GM18517 (cell line): ENCODE data around the gene DOHH.

Experiments used
- ATAC-seq: cut with Tn5 transposase; IDR thresholded peaks from one replicate; pipeline ENCODE4 v1.9.1; 2021; ENCODE audit warnings: mild to moderate bottlenecking, moderate library complexity; ENCODE audit not compliant: unreplicated experiment

Gene DOHH, protein sequence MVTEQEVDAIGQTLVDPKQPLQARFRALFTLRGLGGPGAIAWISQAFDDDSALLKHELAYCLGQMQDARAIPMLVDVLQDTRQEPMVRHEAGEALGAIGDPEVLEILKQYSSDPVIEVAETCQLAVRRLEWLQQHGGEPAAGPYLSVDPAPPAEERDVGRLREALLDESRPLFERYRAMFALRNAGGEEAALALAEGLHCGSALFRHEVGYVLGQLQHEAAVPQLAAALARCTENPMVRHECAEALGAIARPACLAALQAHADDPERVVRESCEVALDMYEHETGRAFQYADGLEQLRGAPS

DNA sequence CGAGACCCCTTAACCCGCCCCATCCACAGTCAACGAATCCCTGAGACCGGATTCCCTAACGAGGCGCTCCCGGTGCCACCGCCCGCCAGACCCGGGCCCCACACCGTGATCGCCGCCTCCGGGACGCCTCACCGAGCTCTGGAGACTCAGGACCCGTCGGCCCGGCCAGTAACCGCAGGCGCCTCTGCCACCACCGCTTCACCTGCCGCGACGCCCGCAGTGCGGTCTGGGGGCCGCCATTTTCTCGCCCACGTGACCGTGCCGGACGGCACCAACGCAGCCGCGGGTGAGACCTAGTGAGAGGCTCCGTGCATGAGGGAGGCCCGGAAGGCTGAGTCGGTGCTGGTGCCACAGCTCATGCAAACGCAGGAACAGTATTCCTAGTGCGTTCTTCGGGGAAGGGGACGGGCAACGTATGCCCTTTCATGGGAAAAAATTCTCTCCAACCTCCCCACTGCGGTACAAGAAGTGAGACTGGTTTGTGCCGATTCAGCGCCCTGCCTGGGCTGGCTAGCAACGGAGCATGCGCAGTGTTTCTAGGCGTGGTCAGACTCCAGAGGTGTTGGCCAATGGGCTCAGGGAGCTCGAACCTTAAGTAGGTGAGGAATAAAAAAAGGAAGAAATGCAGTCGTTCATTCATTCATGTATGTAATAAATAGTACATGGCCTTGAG, at the start of gene DOHH:
Gene DOHH, minus strand, starts transcription at position 246 of the 673 bp plus-strand sequence. CDS start 3,860 bp downstream, outside the sequence.
- peak; percentile 84 for ATAC-seq

DNA sequence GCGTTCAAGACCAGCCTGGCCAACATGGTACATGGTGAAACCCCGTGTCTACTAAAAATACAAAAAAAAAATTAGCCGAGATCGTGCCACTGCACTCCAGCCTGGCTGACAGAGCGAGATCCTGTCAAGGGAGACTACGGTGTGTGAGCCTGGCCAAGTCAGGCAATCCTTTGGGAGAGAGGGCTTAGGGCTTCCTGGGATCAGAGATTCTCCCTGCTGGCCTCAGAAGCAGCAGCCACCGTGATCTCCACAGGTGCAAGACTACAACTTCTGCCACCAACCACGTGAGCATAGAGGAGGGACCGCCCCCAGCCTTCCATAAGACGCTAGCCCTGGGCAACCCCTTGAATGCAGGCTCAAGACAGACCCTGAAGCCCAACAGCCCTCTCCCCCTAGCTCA, 49.3 kb upstream of the DOHH start:
- ATAC-seq, result no peak

DNA sequence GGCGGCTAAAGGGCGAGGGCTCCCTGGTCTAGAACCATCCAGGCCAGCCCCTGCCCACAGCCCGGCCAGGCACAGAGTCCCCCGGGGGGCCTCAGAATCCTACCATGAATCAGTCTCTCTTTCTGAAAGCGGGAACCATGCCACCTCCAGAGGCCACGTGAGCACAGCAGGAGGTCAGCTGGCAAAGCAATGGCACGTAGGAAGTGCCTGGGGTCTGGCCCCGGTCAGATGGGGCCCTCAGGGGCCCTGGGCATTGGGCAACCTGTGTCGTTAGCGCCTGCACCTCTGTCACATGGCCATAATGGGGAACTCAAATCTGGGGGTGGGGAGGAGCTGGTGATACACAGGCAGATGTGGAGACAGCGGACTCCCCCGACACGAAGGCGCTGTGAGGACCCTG, 48.1 kb upstream of the DOHH start:
- ATAC-seq, result no peak

DNA sequence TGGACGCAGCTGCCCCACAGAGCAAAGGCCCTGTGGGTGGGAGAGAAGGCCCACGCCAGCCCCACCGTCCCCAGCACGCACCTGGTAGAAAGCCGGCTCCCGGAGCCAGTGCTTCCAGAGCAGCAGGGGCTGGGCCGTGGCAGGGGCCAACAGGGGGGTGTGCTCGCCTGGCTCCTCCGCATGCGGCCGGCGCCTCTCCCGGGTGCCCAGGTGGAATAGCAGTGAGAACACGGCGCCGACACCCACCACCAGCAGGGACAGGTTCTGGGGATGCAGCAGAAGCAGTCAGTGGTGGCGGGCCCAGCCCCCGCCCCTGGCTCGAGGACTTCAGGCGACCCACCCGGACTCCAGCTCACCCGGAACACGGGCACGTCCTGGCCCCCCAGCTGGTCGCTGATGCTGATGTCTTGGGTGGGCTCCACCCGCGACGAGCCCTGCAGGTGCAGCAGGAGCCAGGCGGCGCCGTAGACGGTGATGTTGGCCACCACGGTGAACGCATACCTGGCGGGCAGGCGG, 47.4 kb upstream of the DOHH start:
- ATAC-seq, result no peak

DNA sequence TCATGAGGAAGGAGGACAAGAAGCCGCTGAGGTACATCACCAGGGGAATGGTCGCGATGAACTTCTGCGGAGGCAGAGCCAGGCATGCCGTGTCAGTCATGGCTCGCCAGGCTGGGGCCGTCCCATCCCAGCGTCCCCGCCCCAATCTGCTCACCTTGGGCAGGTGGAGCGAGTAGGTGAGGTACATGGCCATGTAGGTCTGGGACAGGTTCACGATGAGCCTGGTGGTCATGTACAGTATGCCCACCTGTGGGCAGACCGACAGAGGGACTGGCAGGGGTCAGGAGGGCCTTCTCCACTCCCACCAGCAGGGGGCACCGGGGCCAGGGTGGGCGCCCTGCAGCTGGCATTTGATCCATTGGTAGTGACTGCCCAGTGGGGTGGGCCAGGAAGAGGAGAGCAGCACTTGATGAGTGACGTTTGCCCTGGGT, 46.8 kb upstream of the DOHH start:
- no peak for ATAC-seq

DNA sequence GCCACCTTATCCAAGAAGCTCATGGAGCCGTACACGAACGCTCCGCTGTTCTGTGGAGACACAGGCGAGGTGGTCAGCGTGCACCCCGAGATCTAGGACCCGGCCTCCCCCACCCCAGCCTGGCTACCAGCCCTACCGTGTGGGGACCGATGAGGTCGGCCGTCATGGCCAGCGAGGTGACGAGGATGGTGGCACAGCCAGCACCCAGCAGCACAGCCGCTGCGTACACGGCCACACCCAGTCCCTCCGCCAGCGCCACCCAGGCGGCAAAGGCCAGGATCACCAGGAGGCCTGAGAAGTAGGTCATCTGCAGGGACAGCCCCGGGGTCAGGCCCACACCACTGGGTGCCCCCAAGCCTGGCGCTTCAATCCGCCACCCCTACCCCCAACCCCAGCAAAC, 45.6 kb upstream of the DOHH start:
- ATAC-seq, result no peak

DNA sequence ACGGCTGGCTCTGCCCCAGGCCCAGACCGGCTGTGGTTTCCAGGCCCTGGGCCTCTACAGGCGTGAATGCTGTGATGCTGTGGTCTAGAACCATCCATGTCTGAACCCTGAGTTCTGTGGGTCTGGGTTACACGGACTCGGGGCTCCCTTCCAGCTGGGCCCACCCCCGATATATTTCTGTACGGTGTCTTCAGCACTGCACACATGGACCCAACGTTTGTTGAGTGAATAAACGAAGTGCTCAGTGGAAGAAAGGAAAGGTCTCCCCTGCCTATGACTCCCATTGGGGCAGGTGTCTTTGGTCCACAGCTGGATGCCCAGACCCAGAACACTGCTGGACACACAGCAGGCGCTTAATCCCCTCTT, 45.2 kb upstream of the DOHH start:
- no peak for ATAC-seq

DNA sequence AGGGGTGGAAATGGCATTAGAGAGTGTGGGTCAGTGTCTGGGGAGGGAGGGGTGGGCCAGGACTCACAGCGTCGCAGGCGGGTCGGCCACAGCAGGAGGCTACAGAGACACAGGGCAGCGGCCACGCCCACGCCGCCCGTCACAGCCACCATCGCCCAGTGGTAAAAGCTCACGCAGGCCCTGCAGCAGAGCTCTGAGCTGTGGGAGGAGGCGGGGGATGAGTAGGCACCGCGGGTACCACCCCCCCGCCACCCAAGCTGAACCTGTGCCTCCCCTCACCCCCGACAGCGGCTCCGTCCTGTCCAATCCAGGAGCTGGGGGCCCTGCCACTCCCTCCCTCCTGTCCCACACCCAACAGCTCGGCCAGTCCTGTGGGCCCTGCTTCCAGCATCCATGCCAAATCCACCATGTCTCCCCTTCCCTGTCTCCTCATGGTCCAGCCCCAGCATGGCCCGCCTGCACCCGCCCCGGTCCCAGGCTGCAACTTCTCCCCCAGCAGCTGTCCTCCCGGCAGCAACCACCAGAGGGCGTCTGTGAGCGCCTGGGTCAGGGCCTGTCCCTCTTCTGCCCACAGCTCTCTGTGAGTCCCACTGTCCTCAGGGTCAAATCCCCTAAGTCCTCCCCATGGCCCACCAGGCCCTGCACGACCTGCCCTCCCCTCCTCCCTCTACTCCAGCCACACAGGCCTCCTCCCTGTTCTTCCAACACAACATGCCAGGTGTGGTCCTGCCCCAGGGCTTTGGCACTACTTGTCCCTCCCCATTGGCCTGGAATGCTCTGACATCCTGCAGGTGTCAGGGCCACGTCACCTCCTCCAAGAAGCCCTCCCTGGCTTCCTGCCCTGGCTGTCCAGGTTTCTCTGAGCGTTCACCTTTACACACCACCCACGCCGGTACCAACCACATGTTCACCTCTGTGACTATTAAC, 44.5 kb upstream of the DOHH start:
- ATAC-seq, result no peak

DNA sequence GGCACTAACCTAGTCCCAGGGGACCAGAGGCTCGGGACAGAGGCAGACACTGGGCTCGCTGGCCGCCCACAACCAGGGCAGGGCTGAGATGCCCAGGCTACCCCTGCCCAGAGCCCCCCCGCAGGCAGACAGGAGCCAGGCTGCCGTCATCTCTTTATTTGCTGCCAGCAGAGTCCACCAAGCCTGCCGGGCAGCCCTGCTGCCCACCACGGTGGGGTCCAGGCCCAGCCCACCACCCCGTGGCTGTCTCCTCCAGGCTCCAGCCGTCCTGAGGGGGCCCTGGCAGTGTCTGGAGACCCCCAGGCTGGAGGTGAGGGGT, 43.5 kb upstream of the DOHH start:
- no peak for ATAC-seq

DNA sequence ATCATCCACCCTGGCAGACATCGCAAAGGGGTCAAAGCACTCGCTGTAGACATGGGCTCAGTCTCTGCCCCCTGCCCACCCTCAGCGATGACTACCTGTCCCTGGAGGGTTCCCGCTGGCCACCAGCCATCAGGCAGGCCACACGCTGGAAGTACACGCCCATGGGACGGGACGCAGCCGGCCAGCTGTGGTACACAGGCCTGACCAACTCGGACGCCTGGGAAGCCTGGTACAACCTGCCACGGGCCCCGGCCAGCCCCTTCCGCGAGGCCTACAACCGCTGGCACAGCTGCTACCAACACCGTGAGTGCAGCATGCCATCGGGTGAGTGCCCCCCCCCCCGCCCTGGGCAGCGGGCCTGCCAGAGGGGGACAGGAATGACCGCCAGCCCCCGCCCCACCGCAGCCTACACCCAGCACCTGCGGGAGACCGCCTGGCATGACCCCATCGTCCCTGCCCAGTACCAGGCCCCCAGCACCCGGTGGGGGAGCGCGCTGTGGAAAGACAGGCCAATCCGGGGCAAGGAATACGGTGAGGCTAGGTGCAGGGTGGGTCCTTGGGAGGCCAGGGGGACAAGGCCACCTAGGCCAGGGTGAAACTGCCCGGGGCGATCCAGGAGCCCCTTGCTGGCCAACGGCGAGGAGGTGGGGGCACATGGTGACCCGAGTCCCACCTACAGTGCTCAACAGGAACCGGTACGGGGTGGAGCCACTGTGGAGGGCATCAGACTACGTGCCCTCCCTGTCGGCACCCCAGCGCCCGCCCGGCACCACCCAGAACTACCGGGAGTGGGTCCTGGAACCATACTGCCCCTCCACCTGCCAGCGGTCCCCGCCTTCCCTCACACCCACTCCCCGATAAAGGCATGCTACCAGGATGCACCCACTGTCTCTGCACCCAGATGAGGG, 42.9 kb upstream of the DOHH start:
- no peak for ATAC-seq

DNA sequence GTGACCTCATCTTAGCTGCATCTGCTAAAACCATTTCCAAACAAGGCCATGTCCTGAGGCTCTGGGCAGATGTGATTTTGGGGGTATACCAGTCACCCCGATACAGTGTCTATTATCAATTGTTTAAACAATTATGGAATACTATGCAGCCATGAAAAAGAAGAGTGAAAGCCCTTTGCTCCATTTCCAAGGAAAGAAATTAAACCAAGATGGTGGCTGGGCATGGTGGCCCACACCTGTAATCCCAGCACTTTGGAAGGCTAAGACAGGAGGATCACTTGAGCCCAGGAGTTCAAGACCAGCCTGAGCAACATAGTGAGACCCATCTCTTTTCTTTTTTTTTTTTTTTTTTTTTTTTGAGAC, 39.3 kb upstream of the DOHH start:
- no peak for ATAC-seq

DNA sequence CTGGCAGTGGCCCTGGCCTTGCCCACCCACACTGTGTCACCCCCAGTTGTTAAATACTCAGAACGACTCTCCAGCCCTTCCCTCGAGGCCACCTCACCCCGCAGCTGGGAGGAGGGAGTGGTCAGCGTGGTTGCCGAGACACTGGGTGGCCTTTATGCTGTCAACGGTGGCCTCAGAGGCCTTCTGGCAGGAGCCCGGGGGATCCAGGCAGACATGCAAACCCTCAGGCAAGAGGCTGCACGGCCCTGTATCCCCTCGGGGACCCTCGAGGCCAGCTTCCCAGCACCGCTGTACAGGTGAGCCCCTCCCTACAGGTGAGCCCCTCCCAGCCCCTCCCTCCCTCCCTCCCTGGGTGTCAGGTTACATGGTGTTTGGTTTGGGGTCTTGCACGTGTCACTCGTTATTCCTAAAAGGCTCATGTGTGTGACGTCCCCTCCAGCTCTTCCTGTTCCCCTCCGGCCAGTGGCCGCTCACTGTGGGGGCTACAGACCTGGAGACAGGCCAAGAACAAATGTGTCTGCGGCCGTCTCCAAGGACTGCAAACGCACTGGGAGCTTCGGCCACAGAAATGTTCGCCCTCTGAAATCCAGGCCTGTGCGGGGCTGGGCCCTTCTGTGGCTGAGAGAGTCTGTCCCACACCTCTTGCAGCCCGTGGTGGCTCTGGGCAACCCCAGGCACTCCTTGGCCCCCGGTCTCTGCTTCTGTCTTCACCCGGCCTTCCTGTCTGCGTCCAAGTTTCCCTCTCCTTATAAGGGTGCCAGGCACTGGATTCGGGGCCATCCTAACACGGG, 38.7 kb upstream of the DOHH start, which contains the start of gene TEKTIP1:
Gene TEKTIP1, plus strand, starts transcription at position 210 of the 791 bp plus-strand sequence. Its CDS starts 4 bp downstream, at position 214.
- no peak for ATAC-seq

DNA sequence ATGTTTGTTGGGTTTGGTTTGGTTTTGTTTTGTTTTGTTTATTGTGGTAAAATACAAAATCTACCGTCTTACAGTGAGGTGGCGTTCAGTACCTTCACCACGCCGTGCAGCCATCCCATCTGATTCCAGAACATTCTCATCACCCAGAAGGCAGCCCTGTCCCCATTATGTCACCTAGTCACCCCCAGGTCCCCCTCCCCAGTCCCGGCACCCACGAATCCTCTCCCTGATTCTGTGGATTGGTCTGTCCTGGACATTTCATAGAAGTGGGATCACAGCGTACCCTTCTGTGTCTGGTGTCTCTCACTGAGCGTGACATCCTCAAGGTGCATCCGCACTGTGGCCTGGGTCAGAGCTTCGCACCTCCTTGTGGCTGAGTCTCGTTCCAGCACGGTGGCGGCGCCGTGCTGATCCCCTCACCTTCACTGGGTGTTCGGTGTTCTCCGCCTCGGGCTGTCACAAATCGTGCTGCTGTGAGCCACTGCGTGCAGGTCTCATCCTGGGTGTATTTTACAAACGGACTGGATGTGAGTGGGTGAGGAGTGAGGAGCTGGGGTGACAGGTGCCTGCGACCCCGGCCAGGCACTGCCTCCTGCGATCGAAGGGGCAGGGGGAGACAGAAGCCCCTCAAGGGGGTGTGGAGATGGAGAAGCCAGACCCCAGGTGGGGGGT, 37.9 kb upstream of the DOHH start:
- no peak for ATAC-seq

DNA sequence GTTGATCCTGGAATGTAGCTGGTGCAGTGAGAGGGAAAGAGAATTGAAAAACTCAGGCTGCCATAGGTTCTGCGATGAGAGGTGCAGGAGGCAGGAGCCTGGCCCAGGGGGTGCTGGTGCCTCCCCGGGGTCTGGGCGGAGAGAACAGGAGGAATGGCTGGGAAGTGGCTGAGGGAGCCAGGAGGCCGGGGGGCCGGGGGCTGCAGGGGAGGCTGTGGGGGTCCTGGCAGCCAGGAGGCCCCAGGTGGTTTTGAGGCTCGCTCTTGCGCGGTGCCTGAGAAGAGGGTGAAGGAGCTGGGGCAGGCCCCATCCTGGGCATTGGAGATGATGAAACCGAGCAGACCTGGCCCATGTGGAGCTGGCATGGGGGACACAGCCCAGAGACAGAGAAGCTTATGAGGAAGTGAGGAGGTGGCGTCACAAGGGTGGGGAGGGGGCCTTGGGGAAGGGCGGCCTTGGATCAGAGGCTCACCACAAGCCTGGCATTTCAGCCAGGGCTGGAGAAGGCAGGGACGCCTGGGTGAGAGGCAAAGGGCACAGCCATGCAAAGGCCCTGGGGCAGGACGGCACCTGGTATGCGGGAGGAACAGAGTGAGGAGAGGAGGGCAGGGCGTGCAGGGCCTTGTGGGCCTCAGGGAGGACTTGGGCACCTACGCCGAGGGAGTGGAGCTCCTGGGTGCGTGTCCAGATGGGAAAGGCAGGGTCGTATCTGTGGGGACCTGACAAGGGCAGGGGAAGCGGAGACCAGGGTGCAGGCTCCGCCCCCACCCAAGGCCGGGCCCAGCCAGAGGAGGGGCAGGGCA, 37.2 kb upstream of the DOHH start:
- ATAC-seq, result no peak

DNA sequence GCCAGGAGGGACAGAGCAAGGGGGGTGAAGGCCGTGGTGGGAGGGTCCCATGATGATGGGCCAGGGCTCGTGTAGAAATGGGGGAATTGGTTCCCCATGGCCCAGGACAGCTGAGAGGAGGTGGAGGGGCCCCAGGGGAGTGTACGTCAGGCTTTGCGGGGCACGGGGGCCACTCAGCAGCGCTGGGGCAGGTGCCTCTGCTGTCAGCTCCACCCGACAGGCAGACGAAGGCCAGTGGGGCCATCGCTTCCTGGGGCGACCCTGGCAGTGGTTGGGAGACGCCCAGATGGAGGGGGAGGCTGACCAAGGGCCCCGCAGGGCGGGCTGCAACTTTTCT, 36.6 kb upstream of the DOHH start:
- no peak for ATAC-seq

DNA sequence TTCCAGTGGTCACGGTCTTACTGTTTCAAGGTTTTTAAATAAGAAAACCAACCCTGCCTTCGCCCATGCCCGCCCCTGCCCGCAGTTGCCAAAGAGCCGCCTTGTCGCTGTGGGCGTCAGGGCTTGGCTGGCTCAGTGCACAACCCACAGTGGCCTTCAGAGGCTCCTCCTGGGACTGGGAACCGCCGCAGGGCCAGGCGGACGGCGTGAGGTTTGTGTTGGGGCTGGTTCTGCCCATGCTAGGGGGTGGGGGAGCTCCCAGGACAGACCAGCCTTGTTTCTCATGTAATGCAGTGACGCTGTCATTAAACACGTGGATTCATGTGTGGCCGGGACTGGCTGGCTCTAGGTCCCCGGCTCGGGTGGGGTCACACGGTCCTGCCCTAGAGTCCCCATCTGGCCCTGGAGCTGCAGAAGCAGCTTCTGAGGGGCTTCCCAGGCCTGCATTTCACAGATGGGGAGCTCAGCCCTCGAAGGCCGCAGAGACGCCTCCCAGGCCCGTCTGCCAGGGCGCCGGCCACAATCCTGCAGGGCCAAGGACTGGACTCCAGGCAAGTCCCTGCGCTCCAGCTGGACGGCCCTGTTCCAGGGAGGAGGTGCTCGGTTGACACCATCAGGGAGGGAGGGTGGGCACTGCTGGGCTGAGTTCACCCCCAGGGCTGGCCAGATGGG, 36.1 kb upstream of the DOHH start:
- no peak for ATAC-seq

DNA sequence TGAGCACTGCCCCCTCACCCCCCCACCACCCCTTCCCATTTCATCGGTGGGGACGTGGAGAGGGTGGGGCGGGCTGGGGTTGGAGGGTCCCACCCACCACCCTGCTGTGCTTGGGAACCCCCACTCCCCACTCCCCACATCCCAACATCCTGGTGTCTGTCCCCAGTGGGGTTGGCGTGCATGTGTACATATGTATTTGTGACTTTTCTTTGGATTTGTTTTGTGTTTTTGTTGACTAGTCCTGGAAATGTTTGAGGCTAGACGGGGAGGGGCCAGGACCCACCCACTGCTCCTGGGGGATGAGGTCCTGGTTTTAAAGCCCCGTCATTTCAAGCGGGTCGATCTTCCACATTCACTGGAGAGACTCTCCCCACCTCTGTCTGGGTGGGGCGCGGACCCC, 35.5 kb upstream of the DOHH start:
- ATAC-seq, result no peak

DNA sequence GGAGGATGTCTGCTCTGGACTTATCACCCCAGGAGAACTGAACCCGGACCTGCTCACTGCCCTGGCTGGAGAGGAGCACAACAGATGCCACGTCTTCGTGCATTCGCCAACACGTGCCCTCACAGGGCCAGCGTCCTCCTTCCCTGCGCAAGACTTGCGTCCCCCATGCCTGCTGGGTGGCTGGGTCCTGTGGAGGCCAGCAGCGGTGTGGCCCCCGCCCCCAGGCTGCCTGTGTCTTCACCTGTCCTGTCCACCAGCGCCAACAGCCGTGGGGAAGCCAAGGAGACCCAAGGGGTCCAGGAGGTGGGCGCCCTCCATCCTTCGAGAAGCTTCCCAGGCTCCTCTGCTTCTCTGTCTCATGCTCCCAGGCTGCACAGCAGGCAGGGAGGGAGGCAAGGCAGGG, 35.1 kb upstream of the DOHH start:
- no peak for ATAC-seq
